GM12872 (cell line): ENCODE data around the gene HDAC10.

ENCODE experiments used
- CTCF ChIP-seq: IDR thresholded peaks from 3 replicates; pipeline ENCODE4 v1.5.1; 2011; ENCODE audit warnings: low read depth, mild to moderate bottlenecking, low read length, moderate library complexity; ENCODE audit not compliant: insufficient read depth

HDAC10 gene

GRCh38 chr22:50197000-50197800 lies 53.9 kb downstream of the HDAC10 start:
- TF ChIP-seq CTCF, result no peak

- TF ChIP-seq CTCF, result no peak
Observed at GRCh38 chr22:50196256-50196655, 54.8 kb downstream of the HDAC10 start.
